Breast epithelium (tissue), 3 donors: ENCODE results near the gene SSTR5.

Experiments
- POLR2A ChIP-seq: fragments of 450-650 bp; IDR thresholded peaks from one replicate; pipeline ENCODE4 v1.6.1; 2016; ENCODE audit warnings: antibody characterized with exemption, mild to moderate bottlenecking, moderate library complexity
- POLR2AphosphoS5 ChIP-seq, 3 donors: sonication (generic); formaldehyde crosslinking; IDR thresholded peaks; one replicate each; pipeline ENCODE4 v1.6.1; 2017; ENCODE audit warnings: antibody characterized with exemption in 3 of 3
- TF ChIP-seq, protein P1 (sequence below), 3 donors: fragments of 450-650 bp; IDR thresholded peaks; one replicate each; pipeline ENCODE4 v1.5.1; 2016 to 2017; ENCODE audit warnings: antibody characterized with exemption in 3 of 3, mild to moderate bottlenecking in 3 of 3, moderate library complexity in 3 of 3

GRCh38 chr16:1108299-1109252, 36.0 kb downstream of the SSTR5 start:
- TF ChIP-seq, protein P1, sequence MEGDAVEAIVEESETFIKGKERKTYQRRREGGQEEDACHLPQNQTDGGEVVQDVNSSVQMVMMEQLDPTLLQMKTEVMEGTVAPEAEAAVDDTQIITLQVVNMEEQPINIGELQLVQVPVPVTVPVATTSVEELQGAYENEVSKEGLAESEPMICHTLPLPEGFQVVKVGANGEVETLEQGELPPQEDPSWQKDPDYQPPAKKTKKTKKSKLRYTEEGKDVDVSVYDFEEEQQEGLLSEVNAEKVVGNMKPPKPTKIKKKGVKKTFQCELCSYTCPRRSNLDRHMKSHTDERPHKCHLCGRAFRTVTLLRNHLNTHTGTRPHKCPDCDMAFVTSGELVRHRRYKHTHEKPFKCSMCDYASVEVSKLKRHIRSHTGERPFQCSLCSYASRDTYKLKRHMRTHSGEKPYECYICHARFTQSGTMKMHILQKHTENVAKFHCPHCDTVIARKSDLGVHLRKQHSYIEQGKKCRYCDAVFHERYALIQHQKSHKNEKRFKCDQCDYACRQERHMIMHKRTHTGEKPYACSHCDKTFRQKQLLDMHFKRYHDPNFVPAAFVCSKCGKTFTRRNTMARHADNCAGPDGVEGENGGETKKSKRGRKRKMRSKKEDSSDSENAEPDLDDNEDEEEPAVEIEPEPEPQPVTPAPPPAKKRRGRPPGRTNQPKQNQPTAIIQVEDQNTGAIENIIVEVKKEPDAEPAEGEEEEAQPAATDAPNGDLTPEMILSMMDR (IDR thresholded peaks at IDR 0.05) = no peak
- TF ChIP-seq POLR2A (no peak), POLR2AphosphoS5 (IDR thresholded peaks at IDR 0.05) (no peak)
